ENCODE results near the gene FOXP1. TPM values are rescaled to one million over a fixed set of nuclear protein-coding genes. Genes with fewer than 3 reads are reported as not detected.

FOXP1 gene
- total RNA-seq, 1 experiment from 2014 or later, result 75.3 TPM

DNA sequence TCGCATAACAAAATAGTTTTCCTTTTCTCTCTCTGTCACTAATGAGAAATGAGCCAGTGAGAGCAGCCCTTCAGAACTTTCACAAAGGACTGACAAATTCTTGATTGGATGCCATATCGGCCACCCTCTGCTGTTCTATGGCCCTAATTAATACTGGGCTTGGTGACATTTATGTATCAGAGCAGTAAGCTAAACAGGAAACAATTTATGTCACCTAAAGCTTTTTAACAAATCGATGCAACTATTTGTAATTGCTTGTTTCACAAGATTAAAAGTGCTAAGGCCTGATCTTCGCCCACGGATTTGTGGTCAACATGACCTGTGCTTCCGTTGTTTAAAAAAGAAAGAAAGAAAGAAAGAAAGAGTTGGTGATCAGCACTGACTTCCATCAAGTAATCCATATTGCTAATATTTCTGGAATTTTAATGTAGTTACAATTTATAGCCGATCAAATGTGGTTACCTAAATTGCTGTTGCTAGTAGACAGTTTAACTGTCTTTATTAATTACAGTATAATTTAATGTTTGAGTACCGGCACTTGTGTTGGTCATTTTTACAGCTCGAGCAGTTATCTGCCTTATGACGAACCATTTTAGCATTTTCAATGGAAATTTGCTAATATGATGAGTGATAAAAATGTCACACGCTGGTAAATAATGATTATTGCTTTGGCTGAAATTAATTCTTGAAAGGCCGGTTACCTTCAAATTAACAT is 631.3 kb downstream of the FOXP1 start:
- H3K4me1 ChIP-seq (ENCODE audit: insufficient read depth, low read length), result no peaks in the 10 kb centered on the region; the same call in 1 of the 2 replicates
- H4K5ac ChIP-seq (ENCODE audit: insufficient read length, low read depth, low read length), result no peak overlapping the region
- H3K79me2 ChIP-seq (ENCODE audit: insufficient read depth, low read length), result no peaks in the 10 kb centered on the region
- H2BK5ac ChIP-seq (ENCODE audit: insufficient read length, low read length), result no peak overlapping the region
- H3K23me2 ChIP-seq (ENCODE audit: insufficient read length, low read depth, low read length, poor library complexity, severe bottlenecking), result no peaks in the 10 kb centered on the region
- no peak overlapping the region for H3K4me3 Mint-ChIP-seq
- H3K14ac ChIP-seq (ENCODE audit: insufficient read depth, low read length), result no peak overlapping the region
- H2BK20ac ChIP-seq (ENCODE audit: low read depth, low read length, poor library complexity, severe bottlenecking), result no peak overlapping the region
- H3K79me1 ChIP-seq (ENCODE audit: insufficient read depth, low read depth, low read length, poor library complexity, severe bottlenecking), result no peaks in the 10 kb centered on the region
- H3K4me2 ChIP-seq (ENCODE audit: insufficient read depth, insufficient read length, low read length), result no peak overlapping the region
- no peak overlapping the region for H2BK15ac ChIP-seq (ENCODE audit: low read depth, low read length)
- H3K27ac ChIP-seq (ENCODE audit: insufficient read length, low read depth, low read length), result no peak overlapping the region
- H3K4me1 Mint-ChIP-seq, result peaks cover 0 to 17% of the 10 kb centered on the region in 2 experiments; a peak in 3 of 4 replicates
- H2BK12ac ChIP-seq (ENCODE audit: insufficient read length, low read depth, low read length), result no peak overlapping the region
- no CpG with 5 or more reads among the region's 12 CpGs for WGBS (ENCODE audit: extremely low coverage, insufficient read length, low lambda C conversion rate)
- peaks cover 0 to 2% (median under 1%) of the 10 kb centered on the region in 3 experiments; a peak in 2 of 7 replicates for H3K36me3 Mint-ChIP-seq (ENCODE audit: insufficient read depth in 1 of 3, low read depth in 3 of 3)
- H3K9ac ChIP-seq (ENCODE audit: extremely low read depth, insufficient read length, low read length), result no peak overlapping the region
- H3K27ac Mint-ChIP-seq, result no peak overlapping the region
- H3K4ac ChIP-seq (ENCODE audit: low read depth, low read length), result no peak overlapping the region
- H4K8ac ChIP-seq (replicated peaks; ENCODE audit: insufficient read length, low read depth, low read length), result no peak overlapping the region
- no peaks in the 10 kb centered on the region for H3K27me3 ChIP-seq (ENCODE audit: insufficient read depth, low read length)
- H3K23ac ChIP-seq (ENCODE audit: insufficient read length, low read depth, low read length), result no peak overlapping the region
- H3K9me3 Mint-ChIP-seq, result no peaks in the 10 kb centered on the region
- no peak for TF ChIP-seq CTCF (conservative IDR thresholded peaks at IDR 0.05)
- DNase-seq, result no peak
- no peak overlapping the region for H4K91ac ChIP-seq (ENCODE audit: insufficient read length, low read depth, low read length)
- H3K9me3 ChIP-seq (ENCODE audit: control insufficient read depth, low read depth, low read length), result no peaks in the 10 kb centered on the region
- no peak overlapping the region for H2AFZ ChIP-seq (ENCODE audit: low read length)
- H3T11ph ChIP-seq (ENCODE audit: low read length), result no peak overlapping the region
- no peak overlapping the region for H2AK5ac ChIP-seq (ENCODE audit: insufficient read length, low read length)
- H3K56ac ChIP-seq (ENCODE audit: insufficient read length, low read depth, low read length), result no peak overlapping the region
- H4K20me1 ChIP-seq (ENCODE audit: control insufficient read depth, insufficient read depth, insufficient read length), result no peaks in the 10 kb centered on the region
- H2BK120ac ChIP-seq (ENCODE audit: low read depth, low read length, poor library complexity, severe bottlenecking), result no peak overlapping the region
- H3K18ac ChIP-seq (ENCODE audit: insufficient read length, low read depth, low read length), result no peak overlapping the region
- no peaks in the 10 kb centered on the region; the same call in 1 of the 2 replicates for H3K27me3 Mint-ChIP-seq (ENCODE audit: low read depth)

All from H9 (cell line).